AG09309 (cell line): ENCODE measurements around the gene OLFM3.

Experiments used
- DNase-seq: peaks from one replicate; pipeline ENCODE4 v3.0.0-alpha.2; 2010; ENCODE audit warnings: low read depth
- H3K4me3 ChIP-seq: 2 replicates; pipeline ENCODE4 v1.5.1; 2011; ENCODE audit warnings: mild to moderate bottlenecking, low read depth, low read length, moderate library complexity; ENCODE audit not compliant: control insufficient read depth
- CTCF ChIP-seq: IDR thresholded peaks from 2 replicates; pipeline ENCODE4 v1.5.1; 2011; ENCODE audit warnings: mild to moderate bottlenecking, low read depth, low read length, inconsistent platforms; ENCODE audit not compliant: insufficient read depth, control insufficient read depth; ENCODE audit errors: missing control alignments

Gene OLFM3

GRCh38 chr1:101854271-101854670 lies 142.5 kb downstream of the OLFM3 start:
- H3K4me3 ChIP-seq = no peak overlapping the region
- TF ChIP-seq CTCF = no peak
- DNase-seq = no peak

DNA sequence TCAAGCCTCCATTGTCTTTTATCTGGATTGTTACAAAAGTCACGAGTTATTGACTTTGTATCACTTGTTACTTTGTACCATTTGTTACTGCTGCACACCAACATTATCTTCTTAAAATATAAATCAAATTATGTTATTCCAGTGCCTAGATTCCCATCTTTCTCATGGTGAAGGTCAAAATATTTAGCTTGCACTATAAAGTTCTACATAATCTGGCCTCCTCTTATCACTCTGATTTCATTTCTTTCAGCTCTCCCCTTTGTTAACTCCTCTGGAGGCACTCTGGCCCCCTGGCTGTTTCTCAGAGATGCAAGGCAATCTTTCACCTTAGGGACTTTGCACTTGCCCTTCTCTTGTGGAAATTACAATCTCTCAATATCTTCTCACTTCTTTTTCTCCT lies 143.8 kb downstream of the OLFM3 start:
- no peak for TF ChIP-seq CTCF
- no peak overlapping the region for H3K4me3 ChIP-seq
- no peak for DNase-seq

- H3K4me3 ChIP-seq = no peak overlapping the region
- no peak for DNase-seq
- TF ChIP-seq CTCF = no peak
These were observed 147.4 kb downstream of the OLFM3 start for GRCh38 chr1:101849356-101849755.

DNA sequence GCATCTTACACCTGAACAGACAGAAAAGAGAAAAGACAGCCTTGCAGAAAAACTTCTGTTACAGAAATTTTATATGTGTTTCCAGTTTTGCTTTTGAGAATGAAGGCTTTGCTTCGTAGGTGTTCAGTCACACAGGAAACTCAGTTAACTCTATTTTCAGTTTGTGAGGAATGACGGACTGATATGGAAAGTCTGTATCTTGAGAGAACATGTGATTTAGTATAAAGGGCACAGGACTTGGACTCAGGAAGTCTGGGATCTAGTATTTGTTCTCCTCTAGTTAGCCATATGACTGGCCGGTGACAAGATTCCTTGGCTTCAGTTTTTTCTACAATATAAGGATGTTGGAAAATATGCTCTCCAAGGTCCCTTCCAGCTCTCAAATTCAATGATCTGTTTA lies 149.1 kb downstream of the OLFM3 start:
- H3K4me3 ChIP-seq = no peak overlapping the region
- TF ChIP-seq CTCF = no peak
- no peak for DNase-seq

DNA sequence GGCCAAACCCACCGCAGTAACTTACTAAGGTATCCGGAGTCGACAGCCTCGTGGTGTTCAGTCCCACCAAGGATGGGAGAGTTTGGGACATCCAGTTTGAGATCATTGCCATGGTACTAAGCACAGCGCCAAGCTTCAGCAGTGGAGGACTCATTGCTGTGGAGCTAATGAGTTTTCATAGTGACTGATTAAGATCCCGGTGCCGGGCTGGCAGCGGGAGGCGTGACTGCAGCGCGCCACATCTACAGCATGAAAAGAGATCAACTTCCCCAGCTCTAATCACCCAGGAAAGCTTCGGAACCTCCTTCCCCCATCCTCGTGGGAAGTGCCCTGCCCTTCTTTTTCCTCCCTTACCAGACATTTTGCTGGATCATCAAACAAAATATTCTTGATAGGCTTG lies 149.9 kb downstream of the OLFM3 start:
- no peak for TF ChIP-seq CTCF
- no peak for DNase-seq
- H3K4me3 ChIP-seq = no peak overlapping the region

- no peak for TF ChIP-seq CTCF
- no peak for DNase-seq
- H3K4me3 ChIP-seq = no peak overlapping the region
These were observed 153.6 kb downstream of the OLFM3 start for GRCh38 chr1:101843160-101843559.

GRCh38 chr1:101841824-101842223 lies 154.9 kb downstream of the OLFM3 start:
- no peak for DNase-seq
- H3K4me3 ChIP-seq = no peak overlapping the region
- no peak for TF ChIP-seq CTCF
